ENCODE data around the gene ODAD3. TPM values are rescaled to one million over a fixed set of nuclear protein-coding genes. Genes with fewer than 3 reads are reported as not detected.

The ODAD3 gene
- total and polyA plus RNA-seq, 10 of the 15 experiments (the other 5 are each of a cell fraction or from before 2014, with no cell fraction given): 0.11 to 0.39 (median 0.28) TPM; not detected in 7

DNA sequence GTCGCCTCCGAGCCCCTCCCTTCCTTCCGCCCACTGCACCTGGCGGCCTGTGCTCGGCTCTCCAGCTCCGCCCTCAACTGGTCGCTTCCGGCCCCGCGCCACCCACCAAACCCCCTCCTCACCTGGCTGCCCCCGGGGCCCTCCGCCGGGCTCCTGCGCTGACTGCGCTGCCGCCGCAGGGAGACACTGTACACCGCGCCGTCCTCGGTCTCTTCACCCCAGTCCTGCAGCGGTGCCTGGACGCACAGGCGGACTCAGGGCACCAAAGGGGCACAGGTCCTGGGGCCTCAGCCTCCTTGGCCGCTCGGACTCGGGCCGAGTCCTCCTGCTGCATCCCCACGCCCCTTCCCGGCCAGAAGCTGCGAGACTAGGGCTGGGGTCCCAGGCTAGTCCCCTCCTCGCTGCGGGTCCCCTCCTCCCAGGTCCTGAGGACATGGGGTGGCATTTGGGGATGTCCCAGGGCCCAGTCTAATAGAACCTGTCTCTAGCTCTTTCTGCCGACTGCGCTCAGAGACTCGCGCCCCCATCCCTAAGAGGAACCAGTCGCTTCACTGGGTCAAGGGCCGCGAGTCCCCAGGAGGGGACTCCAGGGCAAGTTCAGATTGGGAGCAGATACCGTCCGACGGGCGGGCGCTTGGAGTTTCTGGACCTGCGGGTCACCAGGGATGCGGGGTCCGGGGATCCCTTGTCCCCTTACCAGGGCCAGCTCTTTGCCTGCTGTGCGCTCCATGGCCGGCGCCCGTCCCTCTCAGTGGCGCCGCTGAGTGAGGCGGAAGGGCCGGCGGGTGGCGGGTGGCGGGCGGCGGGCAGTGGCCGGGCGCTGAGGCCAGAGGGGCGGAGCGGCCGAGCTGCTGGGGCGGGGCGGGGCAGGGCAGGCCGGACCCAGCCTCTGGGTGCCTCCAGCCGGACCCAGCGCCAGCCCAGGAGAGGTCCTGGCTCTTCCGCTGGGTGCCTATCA is 16.1 kb downstream of the ODAD3 start, which contains the start of gene RGL3:
TSS of gene RGL3 (minus strand) at position 766 of the 958 bp plus-strand sequence. CDS start at position 730, 36 bp downstream.
- Histone ChIP-seq H2AFZ (ENCODE audit: control insufficient read depth, low read depth, low read length) (no peak within 1 kb of the TSS), H3K4me3 (no peak within 1 kb of the TSS), H3K27me3 (replicated peaks in 1 of 2; ENCODE audit: control insufficient read depth in 2 of 2, insufficient read depth in 2 of 2, low read length in 1 of 2) (peaks cover 10 to 16% of the 10 kb centered on the region in 2 experiments), H3K36me3 (ENCODE audit: control insufficient read depth in 2 of 2, insufficient read depth in 2 of 2, low read length in 1 of 2) (no peaks in the 10 kb centered on the region), H3K79me2 (ENCODE audit: control insufficient read depth, insufficient read depth, low read length) (no peaks in the 10 kb centered on the region), H3K9me3 (replicated peaks; ENCODE audit: control insufficient read depth, insufficient read depth, low read length) (no peaks in the 10 kb centered on the region), H4K20me1 (ENCODE audit: control insufficient read depth, insufficient read depth) (no peaks in the 10 kb centered on the region), H3K9ac (ENCODE audit: control insufficient read depth, insufficient read depth, low read length) (no peak within 1 kb of the TSS), H3K4me2 (ENCODE audit: control insufficient read depth, insufficient read depth) (no peak within 1 kb of the TSS), H3K4me1 (ENCODE audit: control insufficient read depth, insufficient read depth, low read length) (peaks cover 22% of the 10 kb centered on the region), H3K27ac (ENCODE audit: control insufficient read depth, insufficient read depth) (no peak within 1 kb of the TSS)
- no TSS peak for BruUV-seq (replicated peaks)
- ATAC-seq (no peak), FAIRE-seq (no peak), DNase-seq (ENCODE audit: low read depth, low spot score) (no peak)
- POLR2A ChIA-PET: no interaction called here
- in situ Hi-C loops (cut with MboI) (no loop called here), intact Hi-C loops (cut with micrococcal nuclease; ENCODE audit: unreplicated experiment) (no loop called here)
- SMC1A ChIA-PET (ENCODE audit: uncharacterized antibody, unreplicated experiment): no interaction called here
- CTCF ChIA-PET: interaction anchor here (0.6 to 1.5 kb wide), 3 partner anchors 9 to 36 kb away, joined by 3 to 5 read pairs (median 5); no protein-coding TSS in a partner anchor
- RAD21 ChIA-PET (ENCODE audit: unreplicated experiment): no interaction called here
- TF ChIP-seq, protein P1, sequence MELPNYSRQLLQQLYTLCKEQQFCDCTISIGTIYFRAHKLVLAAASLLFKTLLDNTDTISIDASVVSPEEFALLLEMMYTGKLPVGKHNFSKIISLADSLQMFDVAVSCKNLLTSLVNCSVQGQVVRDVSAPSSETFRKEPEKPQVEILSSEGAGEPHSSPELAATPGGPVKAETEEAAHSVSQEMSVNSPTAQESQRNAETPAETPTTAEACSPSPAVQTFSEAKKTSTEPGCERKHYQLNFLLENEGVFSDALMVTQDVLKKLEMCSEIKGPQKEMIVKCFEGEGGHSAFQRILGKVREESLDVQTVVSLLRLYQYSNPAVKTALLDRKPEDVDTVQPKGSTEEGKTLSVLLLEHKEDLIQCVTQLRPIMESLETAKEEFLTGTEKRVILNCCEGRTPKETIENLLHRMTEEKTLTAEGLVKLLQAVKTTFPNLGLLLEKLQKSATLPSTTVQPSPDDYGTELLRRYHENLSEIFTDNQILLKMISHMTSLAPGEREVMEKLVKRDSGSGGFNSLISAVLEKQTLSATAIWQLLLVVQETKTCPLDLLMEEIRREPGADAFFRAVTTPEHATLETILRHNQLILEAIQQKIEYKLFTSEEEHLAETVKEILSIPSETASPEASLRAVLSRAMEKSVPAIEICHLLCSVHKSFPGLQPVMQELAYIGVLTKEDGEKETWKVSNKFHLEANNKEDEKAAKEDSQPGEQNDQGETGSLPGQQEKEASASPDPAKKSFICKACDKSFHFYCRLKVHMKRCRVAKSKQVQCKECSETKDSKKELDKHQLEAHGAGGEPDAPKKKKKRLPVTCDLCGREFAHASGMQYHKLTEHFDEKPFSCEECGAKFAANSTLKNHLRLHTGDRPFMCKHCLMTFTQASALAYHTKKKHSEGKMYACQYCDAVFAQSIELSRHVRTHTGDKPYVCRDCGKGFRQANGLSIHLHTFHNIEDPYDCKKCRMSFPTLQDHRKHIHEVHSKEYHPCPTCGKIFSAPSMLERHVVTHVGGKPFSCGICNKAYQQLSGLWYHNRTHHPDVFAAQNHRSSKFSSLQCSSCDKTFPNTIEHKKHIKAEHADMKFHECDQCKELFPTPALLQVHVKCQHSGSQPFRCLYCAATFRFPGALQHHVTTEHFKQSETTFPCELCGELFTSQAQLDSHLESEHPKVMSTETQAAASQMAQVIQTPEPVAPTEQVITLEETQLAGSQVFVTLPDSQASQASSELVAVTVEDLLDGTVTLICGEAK (IDR thresholded peaks at IDR 0.05; ENCODE audit: borderline replicate concordance): no peak
- TF ChIP-seq SUZ12 (IDR thresholded peaks at IDR 0.05; ENCODE audit: unreplicated experiment) (peak; percentile 93), PAX8 (IDR thresholded peaks at IDR 0.05) (no peak), PBX3 (IDR thresholded peaks at IDR 0.05; ENCODE audit: insufficient replicate concordance, low read depth, low read length) (no peak), ZNF207 (IDR thresholded peaks at IDR 0.05; ENCODE audit: borderline replicate concordance) (no peak), MAX (IDR thresholded peaks at IDR 0.05; ENCODE audit: low read depth, low read length) (no peak)
- WGBS (ENCODE audit: insufficient coverage, insufficient replicate concordance, low lambda C conversion rate, missing lambda C conversion rate): 10% methylated on average over 38 of the region's 72 CpGs

Measured in GM12878 (cell line).